IMR-90 (cell line): Measurements from ENCODE around the gene MRPL44. TPM values are rescaled to one million over a fixed set of nuclear protein-coding genes. Genes with fewer than 3 reads are reported as not detected.

Source experiments
- ATAC-seq: fragments of 200-7000 bp; cut with Tn5 transposase; 2 replicates; pipeline ENCODE4 v1.9.1; 2020; ENCODE audit warnings: low read depth, mild to moderate bottlenecking, moderate library complexity
- BruUV-seq: library from RNA; stranded (reverse); fragments of 400-500 nt; replicated peaks from 2 replicates; lab custom pipeline; 2021; lab: Mats Ljungman, UMichigan
- CTCF ChIA-PET: fragments of 300-600 bp; formaldehyde crosslinking; extraction: SDS; loops from one replicate; lab custom pipeline; 2021; ENCODE audit warnings: antibody characterized with exemption; lab: Yijun Ruan, JAX
- POLR2A ChIA-PET: fragments of 300-600 bp; sonication (Branson Sonifier 250); formaldehyde crosslinking; loops from one replicate; lab custom pipeline; 2022; ENCODE audit warnings: antibody characterized with exemption; ENCODE audit not compliant: unreplicated experiment; lab: Charles Lee
- DNase-seq: peaks from one replicate; pipeline ENCODE4 v3.0.0; 2013
- H2AFZ ChIP-seq: replicated peaks from 2 replicates; pipeline ENCODE3; 2013; ENCODE audit warnings: low read length, mild to moderate bottlenecking; ENCODE audit not compliant: poor library complexity
- H2AK5ac ChIP-seq: 2 replicates; pipeline ENCODE4 v1.6.1; 2013; ENCODE audit warnings: low read depth, low read length, inconsistent platforms
- H2AK9ac ChIP-seq: replicated peaks from 2 replicates; pipeline ENCODE3; 2013; ENCODE audit warnings: mild to moderate bottlenecking, low read depth, low read length, moderate library complexity; ENCODE audit not compliant: poor library complexity
- H2BK120ac ChIP-seq: 2 replicates; pipeline ENCODE4 v1.6.1; 2013; ENCODE audit warnings: low read depth, low read length, inconsistent platforms
- H2BK15ac ChIP-seq: 3 replicates; pipeline ENCODE4 v1.6.1; 2013; ENCODE audit warnings: low read depth, low read length, inconsistent platforms
- H2BK20ac ChIP-seq: 2 replicates; pipeline ENCODE4 v1.6.1; 2013; ENCODE audit warnings: low read depth, mild to moderate bottlenecking, inconsistent platforms, low read length, moderate library complexity
- H2BK5ac ChIP-seq: 2 replicates; pipeline ENCODE4 v1.6.1; 2013; ENCODE audit warnings: mild to moderate bottlenecking, low read depth, low read length, inconsistent platforms; ENCODE audit not compliant: poor library complexity, severe bottlenecking
- H3K14ac ChIP-seq: replicated peaks from 2 replicates; pipeline ENCODE4 v1.6.1; 2013; ENCODE audit warnings: low read depth, low read length, inconsistent platforms
- H3K18ac ChIP-seq: 2 replicates; pipeline ENCODE4 v1.6.1; 2013; ENCODE audit warnings: low read depth, low read length, control low read depth
- H3K23ac ChIP-seq: 2 replicates; pipeline ENCODE4 v1.6.1; 2013; ENCODE audit warnings: low read depth, low read length, inconsistent platforms
- H3K27ac ChIP-seq: 2 replicates; pipeline ENCODE4 v1.5.1; 2013; ENCODE audit warnings: mild to moderate bottlenecking, control low read depth, low read length; ENCODE audit not compliant: insufficient read depth
- H3K27me3 ChIP-seq: 2 replicates; pipeline ENCODE4 v1.6.1; 2013; ENCODE audit warnings: low read length; ENCODE audit not compliant: control insufficient read depth, insufficient read depth
- H3K36me3 ChIP-seq: 2 replicates; pipeline ENCODE4 v1.6.1; 2013; ENCODE audit warnings: low read length, mixed read lengths; ENCODE audit not compliant: control insufficient read depth, insufficient read depth
- H3K4ac ChIP-seq: 2 replicates; pipeline ENCODE4 v1.6.1; 2013; ENCODE audit warnings: low read depth, low read length, inconsistent platforms
- H3K4me1 ChIP-seq: 2 replicates; pipeline ENCODE4 v1.6.1; 2013; ENCODE audit warnings: low read length, mixed read lengths; ENCODE audit not compliant: control insufficient read depth, insufficient read depth
- H3K4me2 ChIP-seq: 2 replicates; pipeline ENCODE4 v1.6.1; 2013; ENCODE audit warnings: low read depth, mild to moderate bottlenecking, control low read depth, low read length, moderate library complexity
- H3K4me3 ChIP-seq: 2 replicates; pipeline ENCODE4 v1.5.1; 2013; ENCODE audit warnings: low read depth, mild to moderate bottlenecking, control low read depth, low read length, moderate library complexity; ENCODE audit not compliant: insufficient read depth
- H3K56ac ChIP-seq: 2 replicates; pipeline ENCODE4 v1.6.1; 2013; ENCODE audit warnings: low read length, inconsistent platforms; ENCODE audit not compliant: insufficient read depth; ENCODE audit errors: extremely low read depth
- H3K79me1 ChIP-seq, 2 experiments: 2 replicates each; pipeline ENCODE4 v1.6.1; 2013; ENCODE audit warnings: low read length in 2 of 2, inconsistent platforms in 1 of 2, low read depth in 1 of 2
- H3K9ac ChIP-seq: 2 replicates; pipeline ENCODE4 v1.6.1; 2013; ENCODE audit warnings: low read depth, low read length, control low read depth
- H3K9me1 ChIP-seq: 2 replicates; pipeline ENCODE4 v1.6.1; 2013; ENCODE audit warnings: low read length, inconsistent platforms; ENCODE audit not compliant: insufficient read depth
- H3K9me3 ChIP-seq: 2 replicates; pipeline ENCODE4 v1.6.1; 2013; ENCODE audit warnings: low read length; ENCODE audit not compliant: control insufficient read depth, insufficient read depth
- H4K20me1 ChIP-seq: 2 replicates; pipeline ENCODE4 v1.6.1; 2013; ENCODE audit warnings: low read length, inconsistent platforms; ENCODE audit not compliant: insufficient read depth
- H4K5ac ChIP-seq: 2 replicates; pipeline ENCODE4 v1.6.1; 2013; ENCODE audit warnings: mild to moderate bottlenecking, low read depth, low read length, control low read depth
- H4K8ac ChIP-seq, 2 experiments: 2 replicates each; pipeline ENCODE4 v1.6.1; 2013; ENCODE audit warnings: low read depth in 2 of 2, low read length in 2 of 2, control low read depth in 1 of 2, inconsistent platforms in 1 of 2
- H4K91ac ChIP-seq: 2 replicates; pipeline ENCODE4 v1.6.1; 2013; ENCODE audit warnings: low read depth, low read length, inconsistent platforms; ENCODE audit not compliant: insufficient read depth
- CEBPB ChIP-seq: IDR thresholded peaks from 2 replicates; pipeline ENCODE4 v1.6.1; 2012; ENCODE audit warnings: low read depth, low read length, improper control_type of control experiment
- NFE2L2 ChIP-seq: fragments of 150-350 bp; IDR thresholded peaks from 2 replicates; pipeline ENCODE4 v1.6.1; 2016; ENCODE audit warnings: low read depth, mild to moderate bottlenecking, low read length
- SMC3 ChIP-seq: fragments of 150-350 bp; IDR thresholded peaks from 2 replicates; pipeline ENCODE4 v1.6.1; 2016; ENCODE audit warnings: low read depth, mild to moderate bottlenecking, antibody characterized with exemption, low read length, moderate library complexity
- WGBS, 2 experiments: methylation state at CpG; one replicate each; pipeline versions ENCODE4 v1.1.5 to v1.1.7; 2013; ENCODE audit warnings: missing lambda C conversion rate in 2 of 2; ENCODE audit not compliant: insufficient read length in 1 of 2; ENCODE audit errors: extremely low coverage in 2 of 2; 5-methylcytosine and 5-hydroxymethylcytosine counted together
- dilution Hi-C: fragments of 300-500 bp; cut with HindIII; formaldehyde crosslinking; loops from one replicate; pipeline ENCODE4 v1.14.3; 2018; ENCODE audit warnings: low sequenced_read_pairs; ENCODE audit not compliant: unreplicated experiment
- in situ Hi-C: fragments of 300-500 bp; cut with MboI; formaldehyde crosslinking; loops from 3 replicates; pipeline ENCODE4 v1.14.3; 2019; ENCODE audit warnings: low sequenced_read_pairs, inconsistent platforms, mixed read lengths
- intact Hi-C: fragments of 100-400 bp; cut with micrococcal nuclease; formaldehyde crosslinking; loops from 2 replicates; pipeline ENCODE4 v1.10.0; 2022
- polyA plus RNA-seq, 3 experiments: library from polyadenylated mRNA; depleted of rRNA; stranded (reverse); fragments of >200 nt; gene quantifications; 2 replicates each; pipeline ENCODE4 v1.2.3, GENCODE V29; 2012; ENCODE audit warnings: low replicate concordance in 1 of 3
- total RNA-seq: library from RNA; depleted of rRNA; stranded (reverse); fragments of >200 nt; gene quantifications from 2 replicates; pipeline ENCODE4 v1.2.3, GENCODE V29; 2012

MRPL44 gene
- total and polyA plus RNA-seq, 2 of the 4 experiments (the other 2 are of a cell fraction): 18.6 to 20.1 TPM

- Histone ChIP-seq H4K20me1 (no peaks in the 10 kb centered on the region), H3K4me1 (peaks cover 8% of the 10 kb centered on the region), H2AFZ (no peak overlapping the region), H2AK5ac (no peak overlapping the region), H2BK15ac (no peak overlapping the region), H3K36me3 (peaks cover 14% of the 10 kb centered on the region), H3K56ac (no peak overlapping the region), H2BK5ac (no peak overlapping the region), H3K9me1 (peaks cover 11% of the 10 kb centered on the region; the same call in 1 of the 2 replicates), H3K14ac (peak overlapping the region; percentile 28; the same call in 1 of the 2 replicates), H2AK9ac (no peak overlapping the region), H3K4me3 (no peak overlapping the region), H3K4ac (peak overlapping the region; percentile 60; the same call in 1 of the 2 replicates), H2BK120ac (peak overlapping the region; percentile 77), H3K27me3 (no peaks in the 10 kb centered on the region), H4K5ac (no peak overlapping the region), H2BK20ac (peak overlapping the region; percentile 51), H3K27ac (no peak overlapping the region), H3K23ac (no peak overlapping the region), H4K8ac (no peak overlapping the region; a peak in 1 of 4 replicates), H3K4me2 (no peak overlapping the region), H4K91ac (peak overlapping the region; percentile 75), H3K79me1 (0 out of 4 replicates have a peak, but pooled peaks cover 0 to 4% of the 10 kb centered on the region in 2 experiments), H3K9ac (no peak overlapping the region), H3K9me3 (no peaks in the 10 kb centered on the region), H3K18ac (no peak overlapping the region)
- DNase-seq (peak; percentile 52), ATAC-seq (no peak)
- CTCF ChIA-PET: interaction anchor here (0.8 to 4.4 kb wide), 2 partner anchors 26 to 288 kb away, joined by 3 to 49 read pairs; no protein-coding TSS in a partner anchor
- POLR2A ChIA-PET: no interaction called here
- WGBS, 2 experiments: 60% methylated on average over 1 of the region's 5 CpGs; no CpG with 5 or more reads in 1 of the 2 experiments
- intact Hi-C loops (no loop called here), in situ Hi-C loops (no loop called here), dilution Hi-C loops (no loop called here)
- peak; percentile 88 for TF ChIP-seq CEBPB
- TF ChIP-seq SMC3: no peak
- TF ChIP-seq NFE2L2: no peak
- BruUV-seq: no TSS peak
Measured at GRCh38 chr2:223995569-223995968, 38.3 kb downstream of the MRPL44 start.
